MM.1S (cell line): ENCODE data around the gene C2CD3.

ENCODE experiments used
- DNase-seq: peaks from one replicate; pipeline ENCODE4 v3.0.0-alpha.2; 2015
- H2AFZ ChIP-seq: fragments of 300-600 bp; sonication (generic); 2 replicates; pipeline ENCODE4 v1.6.0; 2016; ENCODE audit warnings: antibody characterized with exemption, low read length
- H3F3A ChIP-seq: fragments of 300-600 bp; sonication (generic); 2 replicates; pipeline ENCODE4 v1.6.1; 2016; ENCODE audit warnings: mild to moderate bottlenecking, antibody characterized with exemption, low read length, moderate library complexity, mixed read lengths; ENCODE audit not compliant: insufficient read depth
- H3K27ac ChIP-seq: fragments of 300-600 bp; sonication (generic); 2 replicates; pipeline ENCODE4 v1.5.1; 2016; ENCODE audit warnings: mild to moderate bottlenecking, low read length
- H3K27me3 ChIP-seq: fragments of 300-600 bp; sonication (generic); replicated peaks from 2 replicates; pipeline ENCODE4 v1.6.0; 2016; ENCODE audit warnings: low read length; ENCODE audit not compliant: insufficient read depth
- H3K36me3 ChIP-seq: fragments of 300-600 bp; sonication (generic); replicated peaks from 2 replicates; pipeline ENCODE4 v1.6.1; 2016; ENCODE audit warnings: mild to moderate bottlenecking, low read length, mixed read lengths; ENCODE audit not compliant: insufficient read depth
- H3K4me1 ChIP-seq: fragments of 300-600 bp; sonication (generic); 2 replicates; pipeline ENCODE4 v1.6.1; 2016; ENCODE audit warnings: low read length, mixed read lengths
- H3K4me2 ChIP-seq: fragments of 300-600 bp; sonication (generic); 2 replicates; pipeline ENCODE4 v1.6.0; 2016; ENCODE audit warnings: low read depth, low read length
- H3K4me3 ChIP-seq: fragments of 300-600 bp; sonication (generic); 2 replicates; pipeline ENCODE4 v1.5.1; 2016; ENCODE audit warnings: low read length, mixed read lengths
- H3K79me2 ChIP-seq: fragments of 300-600 bp; sonication (generic); 2 replicates; pipeline ENCODE4 v1.6.1; 2016; ENCODE audit warnings: mixed run types, low read length, mixed read lengths
- H3K9ac ChIP-seq: fragments of 300-600 bp; sonication (generic); 2 replicates; pipeline ENCODE4 v1.6.1; 2016; ENCODE audit warnings: low read length, mixed read lengths
- H3K9me2 ChIP-seq: fragments of 300-600 bp; sonication (generic); replicated peaks from 2 replicates; pipeline ENCODE4 v1.6.1; 2016; ENCODE audit warnings: mild to moderate bottlenecking, low read length, mixed read lengths; ENCODE audit not compliant: insufficient read depth
- H3K9me3 ChIP-seq: fragments of 300-600 bp; sonication (generic); replicated peaks from 2 replicates; pipeline ENCODE4 v1.6.1; 2016; ENCODE audit warnings: mild to moderate bottlenecking, low read length, mixed read lengths; ENCODE audit not compliant: insufficient read depth
- H4K20me1 ChIP-seq: fragments of 300-600 bp; sonication (generic); 2 replicates; pipeline ENCODE4 v1.6.1; 2016; ENCODE audit warnings: mild to moderate bottlenecking, low read length, moderate library complexity, mixed read lengths; ENCODE audit not compliant: insufficient read depth
- CTCF ChIP-seq: fragments of 300-600 bp; sonication (generic); IDR thresholded peaks from 2 replicates; pipeline ENCODE4 v1.5.1; 2016; ENCODE audit warnings: antibody characterized with exemption, low read length, mixed read lengths
- EZH2 ChIP-seq: fragments of 300-600 bp; sonication (generic); optimal IDR thresholded peaks from 2 replicates; pipeline ENCODE3; 2017; ENCODE audit warnings: low read depth, mild to moderate bottlenecking, antibody characterized with exemption, low read length, mixed read lengths
- EZH2phosphoT487 ChIP-seq: fragments of 300-600 bp; sonication (generic); IDR thresholded peaks from 2 replicates; pipeline ENCODE4 v1.6.1; 2018; ENCODE audit warnings: antibody characterized with exemption, low read length

The C2CD3 gene

GRCh38 chr11:74139151-74139918 is 31.5 kb downstream of the C2CD3 start:
- TF ChIP-seq EZH2 (no peak), EZH2phosphoT487 (no peak), CTCF (no peak)
- no peaks in the 10 kb centered on the region for H3K27me3 ChIP-seq
- H3K9ac ChIP-seq, result no peak overlapping the region
- H3K9me3 ChIP-seq, result no peaks in the 10 kb centered on the region
- H3K79me2 ChIP-seq, result no peaks in the 10 kb centered on the region
- no peak overlapping the region for H3K4me3 ChIP-seq
- H4K20me1 ChIP-seq, result no peaks in the 10 kb centered on the region
- no peaks in the 10 kb centered on the region for H3K4me1 ChIP-seq
- H3F3A ChIP-seq, result no peaks in the 10 kb centered on the region
- DNase-seq, result no peak
- H3K36me3 ChIP-seq, result no peaks in the 10 kb centered on the region
- H3K27ac ChIP-seq, result no peak overlapping the region
- no peaks in the 10 kb centered on the region for H3K9me2 ChIP-seq
- no peak overlapping the region for H3K4me2 ChIP-seq
- no peak overlapping the region for H2AFZ ChIP-seq

- Histone ChIP-seq H3K4me3 (no peak overlapping the region), H3K9me3 (no peaks in the 10 kb centered on the region), H3F3A (no peaks in the 10 kb centered on the region), H3K79me2 (no peaks in the 10 kb centered on the region), H4K20me1 (no peaks in the 10 kb centered on the region), H3K36me3 (no peaks in the 10 kb centered on the region), H3K9ac (no peak overlapping the region), H3K4me2 (no peak overlapping the region), H3K9me2 (no peaks in the 10 kb centered on the region), H3K27me3 (no peaks in the 10 kb centered on the region), H3K4me1 (no peaks in the 10 kb centered on the region), H2AFZ (no peak overlapping the region), H3K27ac (no peak overlapping the region)
- DNase-seq, result no peak
- TF ChIP-seq EZH2phosphoT487, result no peak
- TF ChIP-seq CTCF, result no peak
- TF ChIP-seq EZH2, result no peak
These were observed 32.2 kb downstream of the C2CD3 start for GRCh38 chr11:74138572-74138971.

GRCh38 chr11:74138021-74138420 is 32.8 kb downstream of the C2CD3 start:
- Histone ChIP-seq H4K20me1 (no peaks in the 10 kb centered on the region), H3F3A (no peaks in the 10 kb centered on the region), H3K4me1 (no peaks in the 10 kb centered on the region), H3K27ac (no peak overlapping the region), H3K79me2 (no peaks in the 10 kb centered on the region), H3K9me3 (no peaks in the 10 kb centered on the region), H3K36me3 (no peaks in the 10 kb centered on the region), H3K9me2 (no peaks in the 10 kb centered on the region), H3K4me3 (no peak overlapping the region), H2AFZ (no peak overlapping the region), H3K27me3 (no peaks in the 10 kb centered on the region), H3K9ac (no peak overlapping the region), H3K4me2 (no peak overlapping the region)
- no peak for DNase-seq
- TF ChIP-seq EZH2phosphoT487, result no peak
- TF ChIP-seq CTCF, result no peak
- TF ChIP-seq EZH2, result no peak
